Activated B cell treated with CpG ODN at 0.5 μM for 24 hours (primary cell): ENCODE results near the gene PRPF38B. TPM values are rescaled to one million over a fixed set of nuclear protein-coding genes. Genes with fewer than 3 reads are reported as not detected.

ENCODE experiments used
- ATAC-seq: fragments of 200-7000 bp; cut with Tn5 transposase; one replicate; pipeline ENCODE4 v1.10.0; 2021; ENCODE audit warnings: low read depth, mild to moderate bottlenecking, moderate library complexity
- CTCF ChIA-PET: fragments of 350-600 bp; sonication (Branson Sonifier 250); formaldehyde crosslinking; loops from one replicate; lab custom pipeline; 2021; ENCODE audit warnings: antibody characterized with exemption; lab: Charles Lee
- POLR2A ChIA-PET: fragments of 350-600 bp; sonication (Branson Sonifier 250); formaldehyde crosslinking; loops from one replicate; lab custom pipeline; 2021; ENCODE audit warnings: antibody characterized with exemption; lab: Charles Lee
- DNase-seq: peaks from one replicate; pipeline ENCODE4 v3.0.0; 2022
- H3K27ac Mint-ChIP-seq: one replicate; pipeline ENCODE4 v1.8.0; 2020; ENCODE audit warnings: mixed read lengths
- H3K27me3 Mint-ChIP-seq: one replicate; pipeline ENCODE4 v1.8.0; 2021; ENCODE audit warnings: mixed read lengths
- H3K36me3 Mint-ChIP-seq: one replicate; pipeline ENCODE4 v1.8.0; 2021; ENCODE audit warnings: low read depth, mixed read lengths
- H3K4me1 Mint-ChIP-seq: one replicate; pipeline ENCODE4 v1.8.0; 2021; ENCODE audit warnings: mixed read lengths
- H3K4me3 Mint-ChIP-seq: one replicate; pipeline ENCODE4 v1.8.0; 2020; ENCODE audit warnings: mild to moderate bottlenecking, mixed read lengths
- H3K9me3 Mint-ChIP-seq: one replicate; pipeline ENCODE4 v1.8.0; 2020; ENCODE audit warnings: mixed read lengths
- CTCF ChIP-seq: fragments of 200-600 bp; IDR thresholded peaks from one replicate; pipeline ENCODE4 v1.8.0; 2022; ENCODE audit warnings: antibody characterized with exemption, mild to moderate bottlenecking
- intact Hi-C: fragments of 100-400 bp; cut with micrococcal nuclease; formaldehyde crosslinking; loops from one replicate; pipeline ENCODE4 v1.15.1; 2024
- total RNA-seq: library from RNA; stranded (reverse); gene quantifications from 2 replicates; pipeline ENCODE4 v1.2.3, GENCODE V29; 2022

PRPF38B gene
- total RNA-seq, 1 donor from 2014 or later = 88.1 TPM

GRCh38 chr1:108715932-108716331 is 23.8 kb downstream of the PRPF38B start:
- Mint-ChIP-seq H3K27ac (no peak overlapping the region), H3K4me1 (no peaks in the 10 kb centered on the region), H3K9me3 (no peaks in the 10 kb centered on the region), H3K27me3 (peaks cover 31% of the 10 kb centered on the region), H3K36me3 (no peaks in the 10 kb centered on the region), H3K4me3 (no peak overlapping the region)
- TF ChIP-seq CTCF = no peak
- no peak for ATAC-seq
- CTCF ChIA-PET = interaction anchor here (0.6 kb wide), 1 partner anchor 298 kb away, joined by 7 read pairs; no protein-coding TSS in a partner anchor
- intact Hi-C loops = no loop called here
- POLR2A ChIA-PET = no interaction called here
- DNase-seq = no peak

- ATAC-seq = no peak
- intact Hi-C loops = no loop called here
- CTCF ChIA-PET = interaction anchor here (0.6 kb wide), 1 partner anchor 297 kb away, joined by 7 read pairs; no protein-coding TSS in a partner anchor
- H3K36me3 Mint-ChIP-seq = no peaks in the 10 kb centered on the region
- no peak for DNase-seq
- TF ChIP-seq CTCF = no peak
- POLR2A ChIA-PET = no interaction called here
- H3K27ac Mint-ChIP-seq = no peak overlapping the region
- no peak overlapping the region for H3K4me3 Mint-ChIP-seq
- H3K27me3 Mint-ChIP-seq = peaks cover 29% of the 10 kb centered on the region
- H3K4me1 Mint-ChIP-seq = no peaks in the 10 kb centered on the region
- no peaks in the 10 kb centered on the region for H3K9me3 Mint-ChIP-seq
These were observed 24.5 kb downstream of the PRPF38B start for GRCh38 chr1:108716437-108717230.

GRCh38 chr1:108717774-108718316 is 25.7 kb downstream of the PRPF38B start:
- Mint-ChIP-seq H3K36me3 (no peaks in the 10 kb centered on the region), H3K9me3 (no peaks in the 10 kb centered on the region), H3K27ac (no peak overlapping the region), H3K4me1 (no peaks in the 10 kb centered on the region), H3K27me3 (peaks cover 21% of the 10 kb centered on the region), H3K4me3 (no peak overlapping the region)
- no peak for TF ChIP-seq CTCF
- POLR2A ChIA-PET = no interaction called here
- CTCF ChIA-PET = no interaction called here
- ATAC-seq (no peak), DNase-seq (no peak)
- intact Hi-C loops = no loop called here

GRCh38 chr1:108718927-108719655 is 27.0 kb downstream of the PRPF38B start:
- peaks cover 15% of the 10 kb centered on the region for H3K27me3 Mint-ChIP-seq
- no peak overlapping the region for H3K27ac Mint-ChIP-seq
- H3K36me3 Mint-ChIP-seq = no peaks in the 10 kb centered on the region
- no peak overlapping the region for H3K4me3 Mint-ChIP-seq
- intact Hi-C loops = no loop called here
- no peak for TF ChIP-seq CTCF
- CTCF ChIA-PET = interaction anchor here (1.0 kb wide), 1 partner anchor 27 kb away, joined by 3 read pairs; the partner anchor contains the start of gene PRPF38B
- POLR2A ChIA-PET = no interaction called here
- no peaks in the 10 kb centered on the region for H3K4me1 Mint-ChIP-seq
- ATAC-seq (no peak), DNase-seq (no peak)
- H3K9me3 Mint-ChIP-seq = no peaks in the 10 kb centered on the region
